NCI-H2107 (cell line): Measurements from ENCODE around the gene NOTCH3.
A peak's percentile ranks its signal among the peaks of the same experiment; 100 is the strongest.

Experiments
- DNase-seq: peaks from one replicate; lab custom pipeline; 2025; lab: John Stamatoyannopoulos, UW

NOTCH3 gene

GRCh38 chr19:15161028-15161984, 39.5 kb downstream of the NOTCH3 start:
- no peak for DNase-seq

GRCh38 chr19:15159251-15159650, 41.5 kb downstream of the NOTCH3 start:
- no peak for DNase-seq

GRCh38 chr19:15156391-15156790, 44.4 kb downstream of the NOTCH3 start:
- DNase-seq: no peak

- no peak for DNase-seq
Observed at GRCh38 chr19:15155296-15155695, 45.5 kb downstream of the NOTCH3 start.

DNA sequence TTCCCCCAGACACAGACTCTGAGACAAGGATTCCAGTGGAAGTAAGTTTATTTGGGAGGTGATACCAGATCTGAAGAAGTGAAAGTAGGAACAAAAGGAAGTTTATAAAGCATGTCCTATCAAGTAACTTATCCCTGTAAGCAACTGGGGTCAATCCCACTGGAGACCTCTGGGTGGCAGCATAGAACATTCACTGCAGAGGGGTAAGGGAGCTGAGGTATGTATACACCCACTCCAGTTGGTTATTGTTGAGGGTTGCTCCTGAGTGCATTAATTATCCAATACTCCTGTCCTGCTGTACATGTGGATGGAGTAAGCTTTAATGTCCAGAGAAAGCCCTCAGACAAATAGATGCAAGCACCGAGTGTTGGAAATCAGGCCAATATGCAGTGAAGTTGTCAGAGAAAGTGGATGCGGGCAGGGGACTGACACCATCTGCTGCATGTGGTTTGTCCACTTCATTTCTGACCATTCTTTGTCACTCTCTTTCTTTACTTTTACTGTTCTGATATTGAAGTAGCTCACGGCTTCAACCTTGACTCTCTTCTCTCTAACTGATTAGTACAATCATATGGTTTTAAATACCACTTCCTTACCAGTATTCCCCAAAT, 46.7 kb downstream of the NOTCH3 start:
- no peak for DNase-seq

- no peak for DNase-seq
Observed at GRCh38 chr19:15149737-15150136, 51.1 kb downstream of the NOTCH3 start.

DNA sequence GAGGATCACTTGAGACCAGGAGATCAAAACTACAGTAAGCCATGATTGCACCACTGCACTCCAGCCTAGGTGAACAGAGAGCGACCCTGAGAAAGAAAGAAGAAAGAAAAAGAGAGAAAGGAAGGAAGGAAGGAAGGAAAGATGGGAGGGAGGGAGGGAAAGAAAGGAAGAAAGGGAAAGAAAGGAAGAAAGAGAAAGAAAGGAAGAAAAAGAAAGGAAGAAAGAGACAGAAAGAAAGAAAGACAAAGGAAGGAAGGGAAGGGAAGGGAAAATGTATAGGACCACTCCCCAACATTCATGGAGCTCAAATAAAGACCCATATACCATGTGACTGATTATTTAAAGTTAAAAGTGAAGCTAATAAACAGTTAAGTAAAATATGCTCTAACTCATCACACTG, 53.7 kb downstream of the NOTCH3 start:
- DNase-seq: no peak

GRCh38 chr19:15144046-15144646, 56.6 kb downstream of the NOTCH3 start:
- no peak for DNase-seq

DNA sequence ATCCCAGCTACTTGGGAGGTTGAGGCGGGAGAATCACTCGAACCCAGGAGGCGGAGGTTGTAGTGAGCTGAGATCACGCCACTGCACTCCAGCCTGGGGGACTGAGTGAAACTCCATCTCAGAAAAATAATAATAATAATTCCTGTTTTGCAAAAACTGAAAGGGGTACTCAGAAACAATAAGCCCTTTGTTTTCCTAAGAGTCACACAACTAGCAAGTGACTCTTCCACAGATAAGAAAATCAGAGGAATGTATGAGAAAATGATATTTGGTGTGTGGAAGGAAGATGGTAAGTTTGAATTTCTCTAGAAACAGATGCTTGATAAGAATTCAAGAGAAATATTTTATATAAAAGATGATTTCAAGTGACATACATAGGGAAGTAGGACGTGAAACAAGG, 58.5 kb downstream of the NOTCH3 start:
- DNase-seq: no peak

DNA sequence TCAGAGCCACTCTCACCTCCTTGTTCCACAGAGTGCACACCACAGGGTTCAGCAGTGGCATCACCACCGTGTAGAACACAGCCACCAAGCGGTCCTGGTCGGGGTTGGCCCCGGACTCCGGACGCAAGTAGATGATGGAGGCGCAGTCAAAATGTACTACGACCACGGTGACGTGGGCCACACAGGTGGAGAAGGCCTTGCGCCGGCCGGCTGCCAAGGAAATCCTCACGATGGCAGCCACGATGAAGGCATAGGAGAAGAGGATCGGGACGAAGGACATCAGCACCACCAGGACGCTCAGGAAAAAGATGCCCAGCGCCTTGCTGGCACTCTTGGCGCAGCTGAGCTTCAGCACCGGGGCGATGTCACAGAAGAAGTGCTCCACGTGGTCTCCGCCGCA, 59.7 kb downstream of the NOTCH3 start:
- DNase-seq: no peak

- DNase-seq: no peak
Observed at GRCh38 chr19:15138427-15138826, 62.4 kb downstream of the NOTCH3 start.

DNA sequence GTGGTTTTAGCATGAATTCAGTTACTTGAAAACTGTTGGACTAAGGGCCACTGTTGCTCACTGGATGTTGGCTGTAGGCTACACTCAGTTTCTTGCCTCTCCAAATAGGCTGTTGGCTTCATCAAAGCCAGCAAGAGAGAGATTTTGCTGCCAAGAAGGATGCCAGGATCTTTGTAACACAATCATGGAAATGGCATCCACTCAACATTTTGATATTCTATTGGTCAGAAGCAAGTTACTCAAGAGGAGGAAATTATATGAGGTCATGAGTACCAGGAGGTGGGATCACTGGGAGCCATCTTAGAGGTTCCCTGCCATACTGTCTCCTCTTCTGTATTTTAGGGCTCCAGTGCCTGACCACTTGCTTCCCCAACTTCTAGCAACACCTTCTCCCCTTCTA, 63.0 kb downstream of the NOTCH3 start:
- no peak for DNase-seq

GRCh38 chr19:15136234-15136954, 64.4 kb downstream of the NOTCH3 start:
- no peak for DNase-seq

DNA sequence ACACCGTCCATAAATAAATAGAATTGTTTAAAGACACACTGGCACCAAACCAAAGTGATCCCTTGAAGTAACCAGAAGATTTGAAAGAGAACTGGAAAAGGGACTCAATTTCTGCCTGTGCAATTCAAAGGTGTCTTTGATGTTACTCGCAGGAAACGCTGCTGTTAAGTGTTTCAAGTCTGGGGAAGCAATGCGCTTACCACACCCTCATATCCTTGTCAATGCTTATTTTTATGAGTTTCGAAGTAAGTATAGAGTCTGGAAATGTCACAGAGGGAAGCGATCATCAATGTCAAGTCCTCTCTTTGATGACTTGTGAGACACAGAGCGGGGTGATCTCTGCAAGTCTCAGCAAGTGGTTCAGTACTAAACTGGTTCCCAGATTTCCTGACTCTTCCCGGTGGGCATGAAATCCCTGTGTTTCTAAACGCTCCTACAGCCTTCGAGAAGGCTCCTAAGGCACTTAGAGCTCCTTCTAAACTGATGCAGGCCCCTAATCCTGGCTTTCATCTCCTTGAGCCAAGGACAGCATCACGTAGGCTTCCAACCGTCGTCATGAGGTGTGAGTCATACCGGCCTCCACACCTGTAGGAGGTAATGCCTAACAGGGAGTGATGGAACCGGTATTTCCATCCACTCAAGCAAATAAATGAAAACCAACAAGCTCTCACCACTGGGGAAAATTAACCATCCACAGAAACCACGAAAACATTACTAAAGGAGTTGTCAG, 70.8 kb downstream of the NOTCH3 start:
- no peak for DNase-seq

DNA sequence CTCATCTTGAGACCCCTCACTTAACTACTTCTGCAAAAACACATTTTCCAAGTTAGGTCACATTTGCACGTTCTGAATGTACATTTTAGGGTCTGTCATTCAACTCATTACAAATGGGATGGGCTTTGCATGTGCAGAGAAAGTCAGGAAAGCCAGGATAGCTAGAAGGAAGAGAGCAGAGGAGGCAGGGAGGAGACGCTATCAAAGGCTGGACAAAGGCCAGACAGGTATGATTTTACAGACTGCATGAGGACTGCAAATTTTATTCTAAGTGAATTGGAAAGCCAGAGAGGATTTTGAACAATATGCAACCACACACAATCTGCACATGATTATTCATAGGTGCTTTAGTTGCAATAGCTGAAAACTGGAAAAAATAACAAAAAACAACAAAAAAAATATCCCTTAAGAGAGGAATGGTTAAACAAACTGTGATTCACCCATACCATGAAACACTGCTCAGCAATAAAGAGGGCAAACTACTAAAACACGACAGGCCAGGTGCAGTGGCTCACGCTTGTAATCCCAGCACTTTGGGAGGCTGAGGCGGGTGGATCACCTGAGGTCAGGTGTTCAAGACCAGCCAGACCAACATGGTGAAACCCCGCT, 72.5 kb downstream of the NOTCH3 start:
- DNase-seq: no peak

DNA sequence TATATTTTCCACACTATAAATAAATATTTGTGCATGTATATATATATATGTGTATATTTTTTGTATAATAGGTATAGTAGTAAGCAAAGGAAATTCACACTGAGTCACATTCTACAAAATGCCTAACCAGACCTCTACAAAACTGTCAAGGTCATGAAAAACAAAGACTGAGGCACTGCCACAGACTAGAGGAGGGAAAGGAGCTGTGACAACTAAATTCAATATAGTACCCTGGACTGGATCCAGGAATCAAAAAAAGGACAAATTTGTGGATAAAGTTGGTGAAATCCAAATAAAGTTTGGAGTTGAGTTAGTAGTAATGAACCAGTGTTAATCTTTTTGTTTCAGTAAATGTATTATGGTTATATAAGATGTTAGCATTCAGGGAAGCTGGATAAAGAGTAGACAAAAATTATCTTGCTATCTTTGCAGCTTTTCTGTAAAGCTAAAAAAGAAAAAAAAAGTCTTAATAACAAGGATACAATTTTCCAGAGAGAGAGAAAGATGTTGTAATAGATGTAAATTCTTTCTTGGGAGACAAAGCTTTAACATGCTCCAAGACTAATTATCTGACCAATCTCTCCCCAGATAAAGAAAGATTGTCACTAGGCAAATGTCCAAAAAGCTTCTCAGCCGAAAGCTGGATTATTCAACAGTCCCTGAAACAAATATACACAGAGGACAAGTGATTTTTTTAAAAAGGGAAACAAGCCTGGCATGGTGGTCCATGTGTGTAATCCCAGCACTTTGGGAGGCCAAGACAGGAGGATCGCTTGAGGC, 74.5 kb downstream of the NOTCH3 start:
- DNase-seq: no peak

DNA sequence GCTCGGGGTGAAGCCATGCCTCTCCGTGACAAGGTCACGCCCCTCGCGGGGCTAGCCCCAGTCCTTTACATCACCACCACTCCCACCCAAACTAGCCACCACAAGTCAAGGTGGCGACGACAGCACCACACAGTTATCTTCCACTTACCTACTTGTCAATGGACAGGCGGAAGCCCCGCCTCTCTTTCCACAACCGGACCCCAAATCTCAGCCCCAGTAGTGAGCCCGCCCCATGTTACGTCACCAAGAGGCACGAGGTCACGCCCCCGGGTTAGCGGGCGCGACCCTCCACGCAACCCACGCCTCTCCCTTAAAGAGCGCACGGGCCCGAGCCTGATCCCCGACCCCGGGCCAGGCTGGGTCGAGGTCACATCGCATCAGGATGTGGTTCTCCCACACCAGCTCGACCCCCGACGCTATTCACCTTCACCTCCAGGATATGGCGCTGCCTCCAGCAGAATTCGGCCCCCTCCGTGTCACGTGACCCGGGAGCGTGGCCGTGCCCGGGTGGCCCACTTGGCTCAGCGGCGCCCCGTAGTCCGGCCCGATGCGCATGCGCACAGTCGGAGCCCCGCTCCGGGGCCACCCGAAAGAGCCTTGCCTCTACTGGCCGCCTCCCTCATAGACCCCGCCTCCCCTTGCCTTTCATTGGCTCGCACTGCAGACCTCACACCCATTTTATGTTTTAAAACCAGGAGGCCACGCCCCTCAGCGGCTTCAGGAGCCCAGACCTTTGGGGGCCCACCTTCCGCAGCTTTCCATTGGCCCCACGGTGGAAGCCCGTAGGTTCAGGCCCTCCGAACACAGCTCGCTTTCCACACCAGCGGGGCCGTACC, 75.3 kb downstream of the NOTCH3 start:
- DNase-seq: peak; percentile 96

- DNase-seq: no peak
Observed at GRCh38 chr19:15124572-15125231, 76.1 kb downstream of the NOTCH3 start.

DNA sequence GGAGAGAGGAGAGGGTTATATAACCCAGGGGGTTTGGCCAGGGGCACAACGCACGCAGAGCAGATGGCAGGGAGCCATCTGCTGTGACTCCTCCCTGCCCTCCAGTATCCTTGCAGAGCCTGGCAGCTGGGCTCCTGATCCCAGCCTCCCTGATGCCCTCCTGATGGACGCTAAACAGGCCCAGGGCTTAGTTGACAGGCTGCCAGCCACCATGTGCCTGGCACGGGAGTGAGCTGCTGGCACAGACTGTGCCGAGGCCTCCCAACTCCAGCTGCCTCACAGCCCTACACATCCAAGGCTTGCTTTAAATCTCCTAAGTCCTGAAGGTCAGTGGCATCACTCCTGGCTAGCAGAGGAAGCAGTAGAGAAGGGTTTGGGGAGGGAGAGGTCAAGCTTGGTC, 76.9 kb downstream of the NOTCH3 start:
- DNase-seq: no peak
